Endothelial cell of umbilical vein (primary cell): Measurements from ENCODE around the gene CA14. TPM values are rescaled to one million over a fixed set of nuclear protein-coding genes. Genes with fewer than 3 reads are reported as not detected.

Experiments
- BruUV-seq: library from RNA; stranded (reverse); fragments of 400-500 nt; replicated peaks from 2 replicates; lab custom pipeline; 2021; lab: Mats Ljungman, UMichigan
- CTCF ChIA-PET: fragments of 300-600, 350-600 bp; sonication (Branson Sonifier 250); formaldehyde crosslinking; loops from one replicate; lab custom pipeline; 2021; ENCODE audit warnings: antibody characterized with exemption, inconsistent platforms; lab: Charles Lee
- POLR2A ChIA-PET: fragments of 300-600, 350-600 bp; sonication (Branson Sonifier 250); formaldehyde crosslinking; loops from one replicate; lab custom pipeline; 2021; ENCODE audit warnings: antibody characterized with exemption, inconsistent platforms; lab: Charles Lee
- DNase-seq: peaks from one replicate; pipeline ENCODE4 v3.0.0-alpha.2; 2011; ENCODE audit warnings: low read depth, low spot score
- FAIRE-seq: peaks from 2 replicates; lab custom pipeline; 2011; peaks lifted over from hg19 to GRCh38; lab: Jason Lieb, UNC
- H2AFZ ChIP-seq: 2 replicates; pipeline ENCODE4 v1.6.0; 2012; ENCODE audit warnings: low read depth, low read length, control low read depth, inconsistent platforms
- H3K27ac ChIP-seq: 2 replicates; pipeline ENCODE4 v1.5.1; 2011; ENCODE audit warnings: low read depth, mild to moderate bottlenecking, control low read depth, low read length, moderate library complexity; ENCODE audit not compliant: insufficient read depth
- H3K27me3 ChIP-seq, 2 experiments: 2 replicates each; pipeline versions ENCODE4 v1.6.0 to v1.6.1; 2011; ENCODE audit warnings: low read length in 2 of 2, mixed read lengths in 1 of 2; ENCODE audit not compliant: control insufficient read depth in 2 of 2, insufficient read depth in 2 of 2
- H3K36me3 ChIP-seq, 2 experiments: 2 replicates in 1 of 2; 3 replicates in 1 of 2; pipeline ENCODE4 v1.5.1; 2011; ENCODE audit warnings: low read length in 2 of 2, mild to moderate bottlenecking in 1 of 2, moderate library complexity in 1 of 2; ENCODE audit not compliant: control insufficient read depth in 2 of 2, insufficient read depth in 2 of 2; ENCODE audit errors: extremely low read depth in 1 of 2
- H3K4me1 ChIP-seq: 3 replicates; pipeline ENCODE4 v1.5.1; 2011; ENCODE audit warnings: mild to moderate bottlenecking, low read length; ENCODE audit not compliant: control insufficient read depth, insufficient read depth; ENCODE audit errors: extremely low read depth
- H3K4me2 ChIP-seq: 2 replicates; pipeline ENCODE4 v1.6.1; 2011; ENCODE audit warnings: low read length, control low read depth, mixed read lengths; ENCODE audit not compliant: insufficient read depth
- H3K4me3 ChIP-seq, 3 experiments: fragments of 200-600 bp in 1 of 3; sonication (generic), shearing (Covaris generic) in 1 of 3; replicated peaks in 1 of 3; 2 replicates each; pipeline ENCODE4 v1.5.1; 2011 to 2016; ENCODE audit warnings: control low read depth in 3 of 3, low read length in 3 of 3, mild to moderate bottlenecking in 2 of 3, inconsistent platforms in 1 of 3, low read depth in 1 of 3, moderate library complexity in 1 of 3; ENCODE audit not compliant: insufficient read depth in 1 of 3
- H3K79me2 ChIP-seq: 2 replicates; pipeline ENCODE4 v1.6.0; 2012; ENCODE audit warnings: low read length, inconsistent platforms; ENCODE audit not compliant: control insufficient read depth, insufficient read depth
- H3K9ac ChIP-seq: replicated peaks from 2 replicates; pipeline ENCODE3; 2011; ENCODE audit warnings: low read length, control low read depth; ENCODE audit not compliant: insufficient read depth; ENCODE audit errors: extremely low read depth
- H3K9me1 ChIP-seq: replicated peaks from 3 replicates; pipeline ENCODE4 v1.6.0; 2011; ENCODE audit warnings: mild to moderate bottlenecking, low read length; ENCODE audit not compliant: control insufficient read depth, insufficient read depth; ENCODE audit errors: extremely low read depth
- H3K9me3 ChIP-seq: replicated peaks from 2 replicates; pipeline ENCODE4 v1.5.1; 2012; ENCODE audit warnings: low read length, inconsistent platforms; ENCODE audit not compliant: control insufficient read depth, insufficient read depth
- H4K20me1 ChIP-seq: replicated peaks from 2 replicates; pipeline ENCODE3; 2011; ENCODE audit warnings: mild to moderate bottlenecking, low read length; ENCODE audit not compliant: control insufficient read depth, insufficient read depth; ENCODE audit errors: extremely low read depth
- EZH2 ChIP-seq: IDR thresholded peaks from 2 replicates; pipeline ENCODE4 v1.6.1; 2012; ENCODE audit warnings: borderline replicate concordance, low read depth, mild to moderate bottlenecking, moderate library complexity, low read length, inconsistent platforms; ENCODE audit not compliant: severe bottlenecking
- FOS ChIP-seq: IDR thresholded peaks from 2 replicates; pipeline ENCODE4 v1.6.1; 2011; ENCODE audit warnings: mild to moderate bottlenecking, low read length, moderate library complexity, borderline replicate concordance; ENCODE audit not compliant: insufficient read depth
- GATA2 ChIP-seq: IDR thresholded peaks from 2 replicates; pipeline ENCODE4 v1.7.0; 2011; ENCODE audit warnings: low read depth, mild to moderate bottlenecking, moderate library complexity, mixed read lengths, low read length; ENCODE audit not compliant: insufficient read length, insufficient read depth
- JUN ChIP-seq: IDR thresholded peaks from 2 replicates; pipeline ENCODE4 v1.6.1; 2011; ENCODE audit warnings: borderline replicate concordance, low read depth; ENCODE audit not compliant: insufficient read length, insufficient read depth
- MYC ChIP-seq: IDR thresholded peaks from one replicate; pipeline ENCODE4 v1.6.1; 2011; ENCODE audit warnings: mild to moderate bottlenecking, low read depth, low read length
- POLR2A ChIP-seq: IDR thresholded peaks from 2 replicates; pipeline ENCODE4 v1.6.1; 2012; ENCODE audit warnings: low read depth, mild to moderate bottlenecking, control low read depth, low read length
- POLR2AphosphoS5 ChIP-seq: IDR thresholded peaks from 2 replicates; pipeline ENCODE4 v1.6.1; 2012; ENCODE audit warnings: low read depth, mild to moderate bottlenecking, control low read depth, low read length, moderate library complexity; ENCODE audit not compliant: insufficient read depth
- dilution Hi-C: fragments of 300-500 bp; cut with MboI; formaldehyde crosslinking; loops from one replicate; pipeline ENCODE4 v1.15.0; 2019; ENCODE audit warnings: low sequenced_read_pairs; ENCODE audit not compliant: extremely low pct_ligation_motif_present
- intact Hi-C: fragments of 100-400 bp; cut with micrococcal nuclease; formaldehyde crosslinking; loops from one replicate; pipeline ENCODE4 v1.10.0; 2022
- polyA plus RNA-seq, 4 experiments: library from polyadenylated mRNA; depleted of rRNA in 3 of 4; stranded (reverse) in 3 of 4; unstranded in 1 of 4; fragments of >200 nt; gene quantifications; 2 replicates each; pipeline versions ENCODE4 v1.2.1 to v1.2.3, GENCODE V29; 2011 to 2012; ENCODE audit warnings: missing spikeins in 1 of 4
- total RNA-seq: library from RNA; stranded (reverse); gene quantifications from 2 replicates; pipeline ENCODE4 v1.2.3, GENCODE V29; 2021
- TF ChIP-seq, protein P1 (sequence below), 2 donors: IDR thresholded peaks; 1 replicate in 1 of 2; 2 replicates in 1 of 2; pipeline ENCODE4 v1.5.1; 2011; ENCODE audit warnings: low read length in 2 of 2, mild to moderate bottlenecking in 2 of 2, moderate library complexity in 2 of 2, control low read depth in 1 of 2, inconsistent platforms in 1 of 2, low read depth in 1 of 2; ENCODE audit not compliant: insufficient read depth in 1 of 2; ENCODE audit errors: extremely low read depth in 1 of 2
- TF ChIP-seq, protein P2 (sequence below): IDR thresholded peaks from 2 replicates; pipeline ENCODE4 v1.6.1; 2011; ENCODE audit not compliant: insufficient read depth, insufficient read length

The CA14 gene
- total and polyA plus RNA-seq, 2 donors (not counting 3 experiments of a cell fraction or from before 2014, with no cell fraction given), result not detected

DNA sequence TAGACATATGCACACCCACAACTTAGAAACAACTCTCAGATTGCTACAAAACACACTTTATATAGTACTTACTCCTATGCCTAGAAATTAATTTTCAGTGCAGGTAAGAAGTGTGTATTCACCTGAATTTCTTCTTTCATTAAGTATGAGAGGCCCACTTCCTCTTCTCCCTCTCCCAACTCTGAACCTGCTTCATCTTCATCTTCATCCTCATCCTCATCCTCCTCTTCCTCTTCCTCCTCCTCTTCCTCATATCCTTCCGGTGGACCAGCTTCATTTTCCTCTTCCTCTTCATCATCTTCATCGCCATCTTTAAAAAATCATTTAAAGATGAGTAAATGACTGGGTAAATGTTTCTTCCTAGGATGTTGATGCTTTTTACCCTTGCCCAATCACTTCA is 31.1 kb upstream of the CA14 start:
- POLR2A ChIA-PET, result no interaction called here
- BruUV-seq, result no TSS peak

More for the DNA sequence above, 31.1 kb upstream of the CA14 start:
- Histone ChIP-seq H3K4me2 (no peak overlapping the region), H3K9ac (no peak overlapping the region), H3K9me3 (no peaks in the 10 kb centered on the region), H3K36me3 (peaks cover 4 to 7% of the 10 kb centered on the region in 2 experiments), H4K20me1 (no peaks in the 10 kb centered on the region), H3K4me1 (no peaks in the 10 kb centered on the region), H3K27me3 (no peaks in the 10 kb centered on the region), H3K4me3 (no peak overlapping the region), H2AFZ (no peak overlapping the region), H3K79me2 (peaks cover 4% of the 10 kb centered on the region), H3K27ac (no peak overlapping the region), H3K9me1 (no peaks in the 10 kb centered on the region)
- dilution Hi-C loops (no loop called here), intact Hi-C loops (no loop called here)
- no peak for TF ChIP-seq FOS
- no peak for TF ChIP-seq POLR2A
- TF ChIP-seq POLR2AphosphoS5, result no peak
- no peak for TF ChIP-seq EZH2
- TF ChIP-seq, protein P1, sequence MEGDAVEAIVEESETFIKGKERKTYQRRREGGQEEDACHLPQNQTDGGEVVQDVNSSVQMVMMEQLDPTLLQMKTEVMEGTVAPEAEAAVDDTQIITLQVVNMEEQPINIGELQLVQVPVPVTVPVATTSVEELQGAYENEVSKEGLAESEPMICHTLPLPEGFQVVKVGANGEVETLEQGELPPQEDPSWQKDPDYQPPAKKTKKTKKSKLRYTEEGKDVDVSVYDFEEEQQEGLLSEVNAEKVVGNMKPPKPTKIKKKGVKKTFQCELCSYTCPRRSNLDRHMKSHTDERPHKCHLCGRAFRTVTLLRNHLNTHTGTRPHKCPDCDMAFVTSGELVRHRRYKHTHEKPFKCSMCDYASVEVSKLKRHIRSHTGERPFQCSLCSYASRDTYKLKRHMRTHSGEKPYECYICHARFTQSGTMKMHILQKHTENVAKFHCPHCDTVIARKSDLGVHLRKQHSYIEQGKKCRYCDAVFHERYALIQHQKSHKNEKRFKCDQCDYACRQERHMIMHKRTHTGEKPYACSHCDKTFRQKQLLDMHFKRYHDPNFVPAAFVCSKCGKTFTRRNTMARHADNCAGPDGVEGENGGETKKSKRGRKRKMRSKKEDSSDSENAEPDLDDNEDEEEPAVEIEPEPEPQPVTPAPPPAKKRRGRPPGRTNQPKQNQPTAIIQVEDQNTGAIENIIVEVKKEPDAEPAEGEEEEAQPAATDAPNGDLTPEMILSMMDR (IDR thresholded peaks at IDR 0.05; ENCODE audit: extremely low read depth in 1 of 2, insufficient read depth in 1 of 2, low read depth in 1 of 2, low read length in 2 of 2), result no peak
- no peak for TF ChIP-seq MYC
- TF ChIP-seq, protein P2, sequence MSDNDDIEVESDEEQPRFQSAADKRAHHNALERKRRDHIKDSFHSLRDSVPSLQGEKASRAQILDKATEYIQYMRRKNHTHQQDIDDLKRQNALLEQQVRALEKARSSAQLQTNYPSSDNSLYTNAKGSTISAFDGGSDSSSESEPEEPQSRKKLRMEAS, result no peak
- TF ChIP-seq GATA2, result no peak
- no peak for TF ChIP-seq JUN
- FAIRE-seq (no peak), DNase-seq (no peak)
- CTCF ChIA-PET, result no interaction called here
